HEK293T (cell line): ENCODE results near the gene ADH7.

ENCODE experiments used
- BHLHE40 ChIP-seq: fragments of 450-650 bp; IDR thresholded peaks from 2 replicates; pipeline ENCODE4 v1.6.1; 2016; ENCODE audit warnings: mild to moderate bottlenecking, moderate library complexity, borderline replicate concordance
- ELF4 ChIP-seq: fragments of 450-650 bp; IDR thresholded peaks from 2 replicates; pipeline ENCODE4 v1.6.1; 2017; ENCODE audit warnings: antibody characterized with exemption
- FOXK2 ChIP-seq: fragments of 450-650 bp; IDR thresholded peaks from 2 replicates; pipeline ENCODE4 v1.6.1; 2016; ENCODE audit warnings: mild to moderate bottlenecking
- FOXM1 ChIP-seq: fragments of 450-650 bp; IDR thresholded peaks from 2 replicates; pipeline ENCODE4 v1.6.1; 2017; ENCODE audit warnings: mild to moderate bottlenecking, borderline replicate concordance
- NFRKB ChIP-seq: fragments of 450-650 bp; IDR thresholded peaks from 2 replicates; pipeline ENCODE4 v1.6.1; 2016; ENCODE audit warnings: mild to moderate bottlenecking, moderate library complexity
- SUZ12 ChIP-seq: fragments of 450-650 bp; IDR thresholded peaks from 2 replicates; pipeline ENCODE4 v1.6.1; 2016; ENCODE audit warnings: mild to moderate bottlenecking

DNA sequence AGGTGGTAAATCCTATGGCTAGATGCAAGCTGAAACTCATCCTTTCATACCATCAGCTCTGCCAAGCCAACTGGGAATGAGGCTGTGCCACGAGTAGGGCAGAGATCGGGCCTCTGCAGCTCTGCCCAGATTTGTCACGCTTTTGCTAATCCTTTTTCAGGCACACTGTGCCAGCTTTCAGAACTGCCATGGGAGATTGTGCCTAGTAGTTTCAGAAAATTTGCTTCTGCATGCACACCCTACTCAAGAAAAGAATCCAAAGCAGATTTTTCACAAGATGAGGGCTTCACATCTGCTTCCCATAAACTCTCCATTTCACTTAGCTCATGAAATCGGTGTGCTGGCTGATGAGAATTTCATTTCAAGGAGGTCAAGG lies 3.3 kb upstream of the ADH7 start:
- no peak for TF ChIP-seq SUZ12
- TF ChIP-seq BHLHE40, result no peak
- no peak for TF ChIP-seq FOXM1
- TF ChIP-seq FOXK2, result no peak
- TF ChIP-seq ELF4, result no peak
- no peak for TF ChIP-seq NFRKB
